Activated CD4-positive, alpha-beta T cell treated with anti-CD3 and anti-CD28 coated beads for 48 hours (primary cell): ENCODE measurements around the gene SRGN.
"Not testable (repeated sequence)": the region's sequence is repeated elsewhere in the genome, so short reads cannot be mapped to it uniquely, and the experiment has no call there.

Experiments
- DNase-seq: peaks from one replicate; pipeline ENCODE4 v3.0.0-alpha.2; 2020

The SRGN gene, protein sequence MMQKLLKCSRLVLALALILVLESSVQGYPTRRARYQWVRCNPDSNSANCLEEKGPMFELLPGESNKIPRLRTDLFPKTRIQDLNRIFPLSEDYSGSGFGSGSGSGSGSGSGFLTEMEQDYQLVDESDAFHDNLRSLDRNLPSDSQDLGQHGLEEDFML

DNA sequence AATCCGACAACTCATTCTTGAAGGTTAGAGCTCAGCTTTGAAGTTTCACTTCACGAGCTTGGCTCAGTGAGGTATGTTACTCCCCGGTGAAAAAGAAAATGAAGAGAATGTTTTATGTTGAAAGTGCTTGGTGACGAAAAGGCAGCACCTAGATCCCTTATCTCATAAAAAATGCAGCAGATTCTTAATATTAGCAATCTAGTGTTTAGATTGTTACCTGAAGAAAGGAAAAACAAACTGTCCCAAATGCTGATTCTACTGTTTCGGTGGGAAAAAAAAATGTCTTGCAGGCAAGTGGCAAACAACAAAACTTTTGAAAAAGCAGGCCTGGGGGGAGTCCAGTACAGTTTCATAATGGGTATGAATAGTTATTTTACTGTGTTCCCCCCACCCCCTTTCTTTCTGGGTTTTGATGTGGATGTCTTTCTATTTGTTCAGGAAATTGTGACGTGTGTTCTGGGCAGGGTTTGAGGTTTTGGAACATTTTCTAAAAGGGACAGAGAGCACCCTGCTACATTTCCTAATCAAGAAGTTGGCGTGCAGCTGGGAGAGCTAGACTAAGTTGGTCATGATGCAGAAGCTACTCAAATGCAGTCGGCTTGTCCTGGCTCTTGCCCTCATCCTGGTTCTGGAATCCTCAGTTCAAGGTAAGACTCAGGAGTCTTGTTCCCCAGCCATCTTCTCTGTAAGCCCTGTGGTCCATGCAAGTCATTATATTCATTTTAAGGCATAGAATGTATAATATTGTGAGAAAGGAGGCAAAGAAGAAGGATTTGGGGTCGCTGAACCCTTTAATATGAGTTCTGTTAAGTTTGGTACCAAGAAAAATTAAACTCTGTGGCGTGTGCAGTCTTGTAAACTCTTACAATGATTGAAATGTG lies at the start of gene SRGN:
SRGN (plus strand) TSS at position 514 of the 881 bp plus-strand sequence; CDS start at position 569, 55 bp downstream.
- peak; percentile 82 for DNase-seq

DNA sequence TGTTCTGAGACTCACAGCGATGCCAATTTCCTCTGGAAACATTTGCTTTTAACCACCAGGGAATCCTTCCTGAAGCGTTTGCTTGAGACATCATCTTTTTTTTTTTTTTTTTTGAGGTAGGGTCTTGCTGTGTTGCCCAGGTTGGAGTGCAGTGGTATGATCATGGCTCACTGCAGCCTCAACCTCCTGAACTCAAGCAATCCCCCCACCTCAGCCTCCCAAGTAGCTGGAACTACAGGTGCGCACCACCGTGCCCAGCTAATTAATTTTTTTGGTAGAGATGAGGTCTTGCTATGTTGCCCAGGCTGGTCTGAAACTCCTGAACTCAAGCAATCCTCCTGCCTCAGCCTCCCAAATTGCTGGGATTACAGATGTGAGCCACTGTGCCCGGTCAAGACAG lies 47.0 kb upstream of the SRGN start:
- DNase-seq, result not testable (repeated sequence)

DNA sequence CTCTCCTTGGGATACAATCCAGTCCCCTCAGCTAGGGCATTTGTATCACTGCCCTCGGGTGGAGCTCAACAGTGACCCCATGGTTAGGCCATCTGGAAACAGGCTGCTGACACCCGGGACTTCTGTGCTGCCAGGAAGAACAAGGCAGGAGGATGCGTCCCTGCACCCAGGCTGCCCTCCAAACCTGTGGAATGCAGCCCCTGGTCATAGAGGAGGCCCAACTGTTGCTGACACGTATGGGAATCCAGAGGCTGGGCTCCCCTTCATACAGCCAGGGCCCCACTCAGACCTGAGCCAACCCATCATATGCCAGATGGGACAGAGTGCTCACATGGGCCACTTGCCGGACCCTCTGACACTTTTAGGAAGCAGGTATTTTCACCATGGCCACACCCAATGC lies 45.5 kb upstream of the SRGN start:
- DNase-seq, result no peak

DNA sequence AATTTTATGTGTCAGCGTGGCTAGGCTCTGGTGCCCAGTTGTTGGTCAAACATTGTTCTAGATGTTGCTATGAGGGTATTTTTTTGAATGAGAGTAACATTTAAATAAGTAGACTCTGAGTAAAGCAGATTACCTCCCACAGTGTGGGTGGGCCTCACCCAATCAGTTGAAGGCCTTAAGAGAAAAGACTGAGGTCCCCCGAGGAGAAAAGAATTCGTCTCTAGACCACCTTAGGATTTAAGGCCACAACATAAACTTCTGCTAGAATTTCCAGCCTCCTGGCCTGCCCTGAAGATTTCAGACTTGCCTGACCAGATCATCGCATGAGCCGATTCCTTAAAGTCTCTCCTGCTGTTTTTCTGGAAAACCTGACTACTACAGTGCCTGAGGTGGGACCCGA lies 45.1 kb upstream of the SRGN start:
- no peak for DNase-seq

DNA sequence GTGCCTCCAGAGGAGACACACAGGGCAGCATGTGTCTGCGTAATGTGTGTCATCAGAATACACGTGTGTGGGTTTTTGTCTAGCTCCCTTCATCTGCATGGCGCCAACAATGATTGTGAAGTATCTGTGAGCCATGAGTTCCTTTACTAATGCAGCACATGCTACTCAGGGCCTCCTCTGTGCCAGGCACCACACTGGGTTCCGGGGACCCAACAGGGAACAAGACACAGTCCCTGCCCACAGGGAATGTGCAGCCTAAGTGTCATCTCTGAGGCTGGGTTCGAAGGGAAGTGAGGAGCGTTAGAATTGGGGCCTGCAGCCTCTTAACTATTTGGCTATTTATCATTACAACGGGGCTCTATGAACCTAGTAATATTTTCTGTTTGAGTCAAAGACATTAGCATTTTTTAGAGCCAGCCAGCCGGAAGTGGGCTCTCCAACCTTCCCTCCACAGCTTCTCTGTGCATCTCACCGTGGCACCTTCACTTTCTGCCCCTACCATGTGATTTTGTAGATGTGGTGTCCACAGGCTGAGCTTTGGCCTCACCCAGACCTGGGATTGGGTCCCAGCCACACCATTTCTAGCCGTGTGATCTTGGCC lies 43.9 kb upstream of the SRGN start:
- peak; percentile 48 for DNase-seq

DNA sequence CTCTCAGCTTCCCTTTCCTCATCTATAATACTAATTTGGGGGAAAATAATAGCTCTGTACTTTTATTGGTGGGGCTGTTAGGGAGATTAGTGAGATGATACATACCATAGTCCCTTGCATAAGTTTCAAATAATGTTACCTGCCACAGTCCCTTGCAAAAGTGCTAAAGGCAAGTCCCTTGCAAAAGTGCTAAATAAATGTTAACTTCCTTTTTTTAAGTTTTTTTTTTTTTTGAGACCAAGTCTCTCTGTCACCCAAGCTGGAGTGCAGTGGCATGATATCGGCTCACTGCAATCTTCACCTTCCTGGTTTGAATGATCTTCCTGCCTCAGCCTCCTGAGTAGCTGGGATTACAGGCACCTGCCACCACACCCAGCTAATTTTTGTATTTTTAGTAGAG lies 43.4 kb upstream of the SRGN start:
- no peak for DNase-seq

DNA sequence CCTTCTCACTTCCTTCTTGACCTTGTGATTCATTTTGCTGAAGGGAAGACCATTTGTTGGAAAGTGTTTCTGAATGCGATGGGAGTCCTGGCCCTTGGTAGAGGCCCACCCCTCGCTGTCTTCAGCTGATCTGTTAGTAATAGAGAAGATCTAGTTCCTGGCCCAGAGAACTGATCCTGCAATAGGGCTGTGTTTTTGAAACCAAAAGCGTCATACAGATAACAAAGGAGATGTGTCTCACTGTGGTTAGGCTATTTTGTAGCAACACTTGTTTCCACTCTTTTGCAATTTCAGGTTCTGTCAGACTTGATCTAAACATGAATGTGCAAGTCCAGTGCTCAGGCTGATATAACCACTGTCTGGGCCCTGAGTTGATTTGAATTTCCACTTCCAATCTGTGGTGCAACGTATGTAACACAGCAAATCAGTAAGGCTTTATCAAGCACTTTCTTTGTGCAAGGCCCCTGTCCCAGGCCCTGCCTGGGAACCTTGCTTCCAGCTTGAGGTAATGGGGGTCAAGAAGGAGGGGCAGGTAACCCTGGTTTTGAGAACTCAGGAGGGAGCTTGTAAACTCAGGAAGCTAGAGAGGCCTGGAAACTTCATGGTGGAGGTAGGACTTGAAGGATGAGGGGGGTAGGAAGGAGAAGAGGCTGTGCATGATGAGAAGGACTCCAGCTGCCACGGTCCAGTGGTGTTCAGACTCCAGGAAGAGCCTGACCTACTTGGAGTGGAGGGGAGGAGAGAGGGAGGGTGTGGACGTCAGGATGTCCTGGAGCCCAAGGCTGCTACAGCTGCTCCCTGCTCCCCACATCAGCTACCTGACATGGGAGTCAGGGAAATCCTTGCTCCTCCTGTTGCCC lies 42.2 kb upstream of the SRGN start:
- DNase-seq, result peak; percentile 51

DNA sequence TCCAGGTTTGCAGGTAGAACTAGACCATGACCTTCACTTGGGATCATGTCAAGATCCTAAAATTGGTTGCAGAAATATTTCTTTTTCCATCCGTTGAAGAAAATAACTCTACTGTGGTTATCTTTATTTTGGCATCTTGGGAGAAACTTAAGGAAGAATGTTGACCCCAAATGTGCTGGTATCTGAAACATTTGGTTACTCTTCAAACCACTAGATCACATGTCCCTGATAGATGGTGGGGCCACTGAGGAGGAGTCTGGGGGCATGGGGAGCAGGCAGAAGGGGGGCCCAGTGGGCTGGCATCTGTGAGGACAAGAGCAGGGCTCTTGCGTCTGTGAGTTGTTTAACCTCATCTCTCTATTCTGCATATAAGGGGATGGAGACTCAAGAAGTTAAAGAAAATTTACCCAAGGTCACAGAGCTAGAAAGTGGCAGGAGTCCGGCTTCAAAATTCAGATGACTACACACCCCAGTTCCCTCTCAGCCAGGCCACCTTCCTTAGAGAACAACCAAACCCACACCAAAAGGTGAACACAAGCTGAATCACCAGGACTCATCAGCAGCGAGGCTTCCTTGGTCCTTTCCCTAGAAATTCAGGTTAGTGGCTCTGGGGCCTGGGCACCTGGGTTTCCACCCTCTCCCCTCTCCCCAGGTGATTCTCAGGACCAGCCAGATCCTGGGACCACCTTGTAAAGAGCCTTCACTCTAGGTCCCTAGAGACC lies 40.6 kb upstream of the SRGN start:
- DNase-seq, result no peak

DNA sequence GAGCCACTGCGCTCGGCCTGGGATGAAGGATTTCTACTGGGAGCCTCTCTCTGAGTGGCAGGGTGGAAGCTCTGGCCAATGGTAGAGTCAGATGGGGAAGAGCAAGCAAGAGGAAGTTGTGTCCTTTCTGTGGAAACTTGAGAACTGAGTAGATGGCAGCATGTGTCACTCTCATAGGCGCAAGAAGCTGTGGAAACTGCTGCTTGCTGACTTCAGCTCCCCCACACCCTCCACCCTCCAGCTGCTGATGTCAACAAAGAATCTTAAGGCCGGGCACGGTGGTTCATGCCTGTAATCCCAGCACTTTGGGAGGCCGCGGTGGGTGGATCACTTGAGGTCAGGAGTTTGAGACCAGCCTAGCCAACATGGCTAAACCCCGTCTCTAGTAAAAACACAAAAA lies 39.8 kb upstream of the SRGN start:
- peak; percentile 77 for DNase-seq

DNA sequence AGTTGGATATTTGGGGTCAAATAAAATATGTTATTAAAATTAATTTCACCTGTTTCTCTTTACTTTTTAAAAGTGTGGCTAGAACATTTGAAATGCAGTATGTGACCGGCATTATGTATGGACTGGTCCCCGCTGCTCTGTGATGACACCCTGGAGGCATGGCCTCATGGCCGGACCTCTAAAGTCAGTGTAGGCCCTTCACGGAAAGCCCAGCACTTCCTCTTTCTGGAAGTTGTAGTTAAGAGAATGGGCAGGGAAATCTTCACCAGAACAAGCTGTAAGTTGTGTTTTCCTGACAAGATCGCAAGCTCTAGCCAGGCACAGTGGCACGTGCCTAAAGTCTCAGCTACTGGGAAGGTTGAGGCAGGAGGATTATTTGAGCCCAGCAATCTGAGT lies 38.3 kb upstream of the SRGN start:
- no peak for DNase-seq

DNA sequence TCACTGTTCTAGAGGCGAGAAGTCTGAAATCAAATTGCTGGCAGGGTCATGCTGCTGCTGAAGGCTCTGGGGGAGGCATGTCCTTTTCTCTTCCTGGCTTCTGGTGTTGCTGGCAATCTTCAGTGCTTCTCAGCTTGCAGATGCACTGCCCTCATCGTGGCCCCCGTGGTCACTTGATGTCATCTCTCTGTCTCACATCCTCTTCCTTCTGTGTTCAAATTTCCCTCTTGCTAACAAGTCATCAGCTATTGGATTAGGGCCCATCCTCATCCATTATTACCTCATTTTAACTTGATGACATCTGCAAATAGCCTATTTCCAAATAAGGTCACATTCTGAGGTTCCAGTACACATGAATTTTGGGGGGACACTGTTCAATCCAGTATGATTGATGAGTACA lies 36.6 kb upstream of the SRGN start:
- peak; percentile 55 for DNase-seq

DNA sequence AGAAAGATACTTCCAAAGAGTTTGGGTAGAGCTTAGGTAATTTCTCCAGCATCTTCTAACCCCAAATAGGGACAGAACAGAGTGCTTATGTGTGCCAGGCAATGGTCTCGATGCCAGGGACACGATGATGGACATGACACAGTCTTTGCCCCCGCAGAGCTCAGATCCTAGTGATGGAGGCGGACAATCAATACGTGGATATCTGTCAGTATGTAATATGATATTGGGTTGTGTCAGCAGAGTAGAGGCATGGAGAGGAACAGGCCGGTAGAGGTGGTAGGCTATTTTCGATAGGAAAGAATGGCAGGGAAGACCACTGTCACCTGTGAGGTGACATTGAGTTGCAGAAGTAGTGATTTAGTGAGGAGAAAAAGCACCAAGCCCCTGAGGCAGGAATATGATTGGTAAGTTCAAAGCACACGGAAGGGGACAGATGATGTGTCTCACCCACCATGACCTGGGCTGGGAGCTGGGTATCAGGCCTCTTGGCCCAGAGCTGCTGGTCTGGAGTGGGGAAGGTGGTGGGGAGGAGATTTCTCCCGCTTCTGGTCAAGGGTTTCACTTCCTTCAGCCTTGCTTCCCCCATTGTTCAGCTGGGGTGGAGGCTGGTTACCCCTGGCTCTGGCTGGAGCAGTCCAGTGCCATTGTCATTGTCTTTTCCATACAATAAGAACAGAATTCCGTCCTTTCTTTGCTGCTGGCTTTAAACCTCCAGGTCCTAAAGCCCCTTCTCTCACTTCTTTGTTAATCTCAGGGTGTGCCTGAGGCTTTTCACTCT lies 36.0 kb upstream of the SRGN start:
- no peak for DNase-seq

DNA sequence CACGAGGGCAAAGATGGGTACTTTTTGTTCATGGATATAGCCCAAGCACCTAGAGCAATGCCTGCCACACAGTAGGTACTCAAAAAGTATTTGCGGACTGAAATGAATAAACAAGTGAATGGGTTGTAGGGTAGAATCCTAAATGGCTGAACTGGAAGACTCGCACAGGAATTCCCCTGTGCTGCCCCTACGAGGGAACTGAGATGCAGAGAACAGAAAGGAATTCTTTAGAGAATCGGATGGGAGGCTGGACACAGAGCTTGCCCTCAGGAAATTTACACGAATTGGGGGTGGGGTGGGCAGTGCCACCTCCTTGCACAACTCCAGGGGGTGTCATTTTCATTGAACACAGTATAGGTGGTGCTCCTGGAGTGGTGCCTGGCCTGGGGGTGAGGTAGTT lies 35.2 kb upstream of the SRGN start:
- DNase-seq, result no peak

DNA sequence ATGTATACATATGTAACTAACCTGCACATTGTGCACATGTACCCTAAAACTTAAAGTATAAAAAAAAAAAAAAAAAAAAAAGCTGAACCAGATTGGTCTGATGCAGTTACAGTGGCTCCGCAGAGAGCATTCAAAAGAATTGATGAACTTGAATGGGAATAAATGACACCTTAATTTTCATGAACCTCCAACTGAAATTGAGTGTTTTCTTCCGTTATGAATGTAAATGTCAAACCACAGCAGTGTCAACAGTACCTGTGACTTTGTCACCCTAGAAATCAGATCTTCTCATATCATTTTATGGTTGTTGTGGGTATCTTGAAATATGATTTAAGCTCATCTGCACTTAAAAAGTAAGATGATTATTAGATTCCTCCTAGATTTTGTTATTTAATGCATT lies 32.7 kb upstream of the SRGN start:
- no peak for DNase-seq

DNA sequence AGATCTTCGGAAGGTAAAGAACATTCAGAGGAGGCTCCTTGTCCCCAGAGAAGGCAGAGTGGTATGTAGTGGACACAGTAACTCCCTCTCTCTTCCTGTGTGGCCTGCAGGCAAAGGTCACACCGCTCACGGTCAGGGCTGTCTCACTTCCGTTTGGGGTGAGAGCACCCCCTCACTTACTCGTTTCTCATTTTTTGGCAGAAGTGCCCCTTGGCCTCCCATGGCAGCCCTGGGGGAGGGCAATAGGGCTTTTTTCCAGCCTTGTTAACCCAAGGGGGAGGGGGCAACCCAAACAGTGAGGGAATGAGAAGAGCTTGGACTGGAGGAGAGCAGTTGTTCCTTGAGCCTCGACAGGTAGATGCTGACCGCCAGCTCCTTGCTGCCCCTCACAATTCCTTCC lies 31.8 kb upstream of the SRGN start:
- no peak for DNase-seq

DNA sequence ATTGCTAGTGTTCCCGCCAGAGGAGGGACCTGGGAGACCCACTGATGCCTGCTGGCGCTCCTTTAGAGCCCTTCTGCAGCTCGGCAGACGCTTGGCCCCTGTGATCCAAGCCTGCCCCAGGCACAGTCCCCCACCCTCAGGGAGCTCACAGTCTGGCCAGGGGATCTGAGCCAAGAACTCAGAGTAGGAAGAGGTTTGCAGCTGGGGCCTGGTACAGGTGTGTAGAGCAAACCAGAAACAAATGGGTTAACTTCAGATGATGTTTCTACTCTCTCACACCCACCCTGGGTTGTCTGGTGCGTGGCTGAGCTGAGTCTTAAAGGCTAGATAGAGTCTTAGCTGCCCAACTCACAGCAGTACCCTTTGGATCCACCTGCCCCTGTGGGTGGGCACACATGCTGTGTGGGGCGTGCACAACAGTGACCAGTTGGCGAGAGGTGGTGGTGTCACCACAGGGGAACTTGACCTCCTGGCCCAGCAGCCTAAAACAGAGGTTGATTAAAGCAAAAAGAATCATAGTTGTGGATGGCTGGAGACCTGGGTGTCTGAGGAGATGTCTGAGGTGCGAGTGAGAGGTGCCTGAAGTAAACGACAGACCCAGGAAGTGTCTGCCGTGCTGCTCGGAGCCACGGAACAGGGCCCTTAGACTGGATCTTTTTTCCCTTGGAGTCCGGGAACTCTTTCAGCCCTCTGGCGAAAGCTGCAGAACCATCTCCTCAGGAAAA lies 31.2 kb upstream of the SRGN start:
- DNase-seq, result no peak

DNA sequence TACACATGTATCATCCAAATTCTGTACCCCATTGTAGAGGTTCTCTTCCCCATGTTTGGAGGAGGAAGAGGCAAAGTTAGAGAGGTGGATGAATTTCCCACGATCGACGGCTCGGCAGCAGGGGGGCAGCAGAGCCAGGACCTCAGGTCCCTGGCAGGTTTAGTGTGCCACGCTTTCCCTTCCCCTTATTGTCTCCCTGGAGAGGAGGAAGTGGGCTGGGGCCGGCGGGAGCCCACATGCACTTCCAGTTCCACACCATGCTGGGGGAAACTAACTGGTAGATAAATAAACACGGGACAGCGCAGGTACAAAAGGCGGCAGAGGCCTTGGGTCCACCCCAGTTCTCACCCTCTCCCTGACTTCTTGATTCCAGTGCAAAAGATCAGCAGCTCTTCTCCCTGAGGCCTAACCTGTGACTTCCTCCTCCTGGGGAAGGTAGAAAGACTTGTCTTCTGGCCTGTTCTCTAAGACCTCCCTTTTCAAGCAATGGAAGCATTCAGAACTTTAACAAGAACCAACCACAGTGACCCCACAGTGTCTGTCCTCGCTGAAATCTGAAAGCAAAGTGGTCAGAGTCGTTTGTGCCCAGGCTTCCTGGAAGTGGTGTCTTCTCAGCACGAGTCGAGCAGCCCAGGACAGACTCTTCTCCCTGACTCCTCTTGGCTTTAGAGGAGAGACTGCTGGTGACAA lies 30.5 kb upstream of the SRGN start:
- DNase-seq, result no peak

DNA sequence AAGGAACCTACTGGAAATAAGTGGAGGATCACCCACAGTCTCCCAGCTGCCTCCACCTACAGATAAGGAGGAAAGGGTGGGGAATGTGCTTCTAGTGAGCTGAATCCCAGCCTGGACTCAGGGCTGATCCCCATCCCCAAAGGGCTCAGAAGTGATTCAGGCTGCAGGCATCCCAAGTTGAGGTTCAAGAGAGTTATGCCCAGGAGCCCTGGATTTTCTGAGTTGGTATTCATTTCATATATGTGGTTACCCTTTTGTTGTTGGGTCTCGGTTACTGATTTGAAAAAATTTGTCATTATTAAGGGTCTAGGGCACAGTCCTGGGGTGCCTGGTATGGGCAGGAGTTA lies 30.0 kb upstream of the SRGN start:
- DNase-seq, result no peak

DNA sequence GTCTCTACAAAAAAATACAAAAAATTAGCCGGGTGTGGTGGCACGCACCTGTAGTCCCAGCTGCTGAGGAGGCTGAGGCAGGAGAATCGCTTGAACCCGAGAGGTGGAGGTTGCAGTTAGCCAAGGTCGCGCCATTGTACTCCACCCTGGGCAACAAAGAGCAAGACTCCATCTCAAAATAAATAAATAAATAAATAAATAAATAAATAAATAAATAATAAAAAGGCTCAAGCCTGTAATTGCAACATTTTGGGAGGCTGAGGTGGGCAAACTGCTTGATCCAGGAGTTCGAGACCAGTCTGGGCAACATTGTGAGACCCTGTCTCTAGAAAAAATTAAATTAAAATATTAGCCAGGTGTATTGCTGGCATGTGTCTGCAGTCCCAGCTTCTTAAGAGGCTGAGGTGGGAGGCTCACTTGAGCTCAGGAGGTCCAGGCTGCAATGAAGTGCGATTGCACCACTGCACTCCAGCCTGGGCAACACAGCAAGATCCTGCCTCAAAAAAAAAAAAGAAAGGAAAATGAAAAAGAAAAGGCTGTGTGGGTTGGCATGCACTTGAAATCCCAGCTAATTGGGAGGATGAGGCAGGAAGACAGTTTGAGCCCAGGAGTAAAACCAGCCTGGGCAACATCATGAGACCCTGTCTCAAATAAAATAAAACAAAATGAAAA lies 27.6 kb upstream of the SRGN start:
- no peak for DNase-seq
